ENCODE data around the gene AREL1. TPM values are rescaled to one million over a fixed set of nuclear protein-coding genes. Genes with fewer than 3 reads are reported as not detected.
A peak's percentile ranks its signal among the peaks of the same experiment; 100 is the strongest.
"Not testable (repeated sequence)": the region's sequence is repeated elsewhere in the genome, so short reads cannot be mapped to it uniquely, and the experiment has no call there.

Gene AREL1
- 10 to 100 TPM; 14.8 to 51.2 TPM for total RNA-seq

GRCh38 chr14:74712499-74713394 lies at the start of gene AREL1, which contains the start of gene FCF1:
TSS of gene AREL1 (minus strand) at chr14:74713080. CDS start at chr14:74685615, 27,465 bp downstream.
TSS of gene FCF1 (plus strand) at chr14:74713144. CDS start at chr14:74713198, 54 bp downstream.
- peak; percentile 13 for TF ChIP-seq POLR2A (IDR thresholded peaks at IDR 0.05)
- TF ChIP-seq POLR2AphosphoS5 (IDR thresholded peaks at IDR 0.05): peak; percentile 99
- peak in 2 of 4 experiments; percentile 14 to 16 for TF ChIP-seq CTCF (IDR thresholded peaks at IDR 0.05)
- intact Hi-C loops (cut with DNase I): loop anchor here (5.0 to 10.0 kb wide), 2 partner anchors 52 to 100 kb away; partner anchors contain the start of genes LTBP2 and YLPM1
- WGBS: 0% methylated on average over 31 of the region's 31 CpGs
- H3K36me3 ChIP-seq: no peaks in the 10 kb centered on the region
- DNase-seq (ENCODE audit: low spot score): peak; percentile 83
- H3K4me3 ChIP-seq: peak within 1 kb of the TSS; percentile 53 to 72
- H3K4me1 ChIP-seq (replicated peaks): peaks cover 4% of the 10 kb centered on the region
- H3K9me3 ChIP-seq: no peaks in the 10 kb centered on the region
- peak within 1 kb of the TSS; percentile 78 to 81 for H3K27ac ChIP-seq
- no peaks in the 10 kb centered on the region for H3K27me3 ChIP-seq (replicated peaks; ENCODE audit: insufficient read depth)

- 95% methylated on average over 5 of the region's 5 CpGs for WGBS
- H3K4me3 ChIP-seq; H3K27ac ChIP-seq; H3K36me3 ChIP-seq; DNase-seq (ENCODE audit: low spot score); H3K27me3 ChIP-seq (replicated peaks; ENCODE audit: insufficient read depth); H3K4me1 ChIP-seq (replicated peaks); intact Hi-C loops (cut with DNase I); H3K9me3 ChIP-seq: not testable (repeated sequence)
Measured at GRCh38 chr14:74758505-74758904, 45.6 kb upstream of the AREL1 start.

- Histone ChIP-seq H3K4me3 (no peak overlapping the region), H3K27me3 (replicated peaks; ENCODE audit: insufficient read depth) (no peaks in the 10 kb centered on the region), H3K27ac (no peak overlapping the region), H3K36me3 (no peaks in the 10 kb centered on the region), H3K9me3 (no peaks in the 10 kb centered on the region), H3K4me1 (replicated peaks) (no peaks in the 10 kb centered on the region)
- WGBS: 60% methylated on average over 1 of the region's 1 CpG
- no peak for DNase-seq (ENCODE audit: low spot score)
- intact Hi-C loops (cut with DNase I): no loop called here
- no peak for TF ChIP-seq CTCF (IDR thresholded peaks at IDR 0.05)
Measured at GRCh38 chr14:74756326-74756725, 43.4 kb upstream of the AREL1 start.

- Histone ChIP-seq H3K9me3 (no peaks in the 10 kb centered on the region), H3K27me3 (replicated peaks; ENCODE audit: insufficient read depth) (no peaks in the 10 kb centered on the region), H3K36me3 (no peaks in the 10 kb centered on the region), H3K4me3 (no peak overlapping the region), H3K4me1 (replicated peaks) (no peaks in the 10 kb centered on the region), H3K27ac (no peak overlapping the region)
- 92% methylated on average over 7 of the region's 7 CpGs for WGBS
- intact Hi-C loops (cut with DNase I): no loop called here
- DNase-seq (ENCODE audit: low spot score): no peak
- no peak for TF ChIP-seq CTCF (IDR thresholded peaks at IDR 0.05)
Measured at GRCh38 chr14:74754899-74755298, 42.0 kb upstream of the AREL1 start.

GRCh38 chr14:74754157-74754556 lies 41.3 kb upstream of the AREL1 start:
- H3K36me3 ChIP-seq: no peaks in the 10 kb centered on the region
- intact Hi-C loops (cut with DNase I): no loop called here
- H3K27me3 ChIP-seq (replicated peaks; ENCODE audit: insufficient read depth): no peaks in the 10 kb centered on the region
- no peak for DNase-seq (ENCODE audit: low spot score)
- no peak overlapping the region for H3K27ac ChIP-seq
- H3K4me3 ChIP-seq: no peak overlapping the region
- 78% methylated on average over 2 of the region's 2 CpGs for WGBS
- TF ChIP-seq POLR2AphosphoS5 (IDR thresholded peaks at IDR 0.05) (no peak), POLR2A (IDR thresholded peaks at IDR 0.05) (no peak), CTCF (IDR thresholded peaks at IDR 0.05) (no peak)
- H3K9me3 ChIP-seq: no peaks in the 10 kb centered on the region
- H3K4me1 ChIP-seq (replicated peaks): no peaks in the 10 kb centered on the region

Data from prostate gland (tissue), 2 donors.